Activated T-cell treated with anti-CD3 and anti-CD28 coated beads, Interleukin-2, amount 50 U/mL, for 24 hours (primary cell): ENCODE measurements around the gene OSCAR.

Experiments used
- DNase-seq: peaks from one replicate; pipeline ENCODE4 v3.0.0-alpha.2; 2020
- H3K27ac Mint-ChIP-seq: 2 replicates; pipeline ENCODE4 v1.8.0; 2020; ENCODE audit warnings: mild to moderate bottlenecking, mixed read lengths
- H3K27me3 Mint-ChIP-seq: 2 replicates; pipeline ENCODE4 v1.8.0; 2020; ENCODE audit warnings: mixed read lengths
- H3K36me3 Mint-ChIP-seq: 2 replicates; pipeline ENCODE4 v1.8.0; 2020; ENCODE audit warnings: low read depth, mixed read lengths
- H3K4me1 Mint-ChIP-seq: 2 replicates; pipeline ENCODE4 v1.8.0; 2020; ENCODE audit warnings: low read depth, mixed read lengths
- H3K4me3 Mint-ChIP-seq: 2 replicates; pipeline ENCODE4 v1.8.0; 2020; ENCODE audit warnings: mild to moderate bottlenecking, moderate library complexity, mixed read lengths
- H3K9me3 Mint-ChIP-seq: 2 replicates; pipeline ENCODE4 v1.8.0; 2020; ENCODE audit warnings: mixed read lengths

The OSCAR gene, protein sequence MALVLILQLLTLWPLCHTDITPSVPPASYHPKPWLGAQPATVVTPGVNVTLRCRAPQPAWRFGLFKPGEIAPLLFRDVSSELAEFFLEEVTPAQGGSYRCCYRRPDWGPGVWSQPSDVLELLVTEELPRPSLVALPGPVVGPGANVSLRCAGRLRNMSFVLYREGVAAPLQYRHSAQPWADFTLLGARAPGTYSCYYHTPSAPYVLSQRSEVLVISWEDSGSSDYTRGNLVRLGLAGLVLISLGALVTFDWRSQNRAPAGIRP

DNA sequence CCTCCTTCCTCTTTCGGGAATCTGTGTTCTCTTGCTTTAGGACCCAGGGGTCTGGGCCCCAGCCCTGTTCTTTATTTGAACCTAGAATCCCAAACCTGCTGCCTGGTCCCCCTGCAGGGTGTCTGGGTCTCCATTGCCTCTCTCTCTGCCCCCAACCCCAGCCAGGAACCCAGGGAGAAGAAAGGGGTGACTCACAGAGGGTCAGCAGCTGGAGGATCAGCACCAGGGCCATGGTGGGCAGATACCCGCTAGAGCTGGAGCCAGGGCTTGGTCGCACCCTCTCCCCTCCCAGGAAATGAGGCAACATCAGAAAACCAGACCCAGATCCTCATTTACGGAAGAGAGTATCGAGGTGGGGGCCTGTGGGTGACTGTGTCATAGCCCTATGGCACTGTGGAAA lies at the start of gene OSCAR:
Gene OSCAR (minus strand): TSS at position 243 of the 400 bp plus-strand sequence. CDS start 11 bp downstream, at position 232.
- peak within 1 kb of the TSS; percentile 42 for H3K27ac Mint-ChIP-seq
- H3K4me3 Mint-ChIP-seq = peak within 1 kb of the TSS; percentile 99
- peaks cover 33% of the 10 kb centered on the region for H3K4me1 Mint-ChIP-seq
- H3K9me3 Mint-ChIP-seq = no peaks in the 10 kb centered on the region
- peaks cover 23% of the 10 kb centered on the region for H3K36me3 Mint-ChIP-seq
- DNase-seq = no peak
- H3K27me3 Mint-ChIP-seq = no peaks in the 10 kb centered on the region

DNA sequence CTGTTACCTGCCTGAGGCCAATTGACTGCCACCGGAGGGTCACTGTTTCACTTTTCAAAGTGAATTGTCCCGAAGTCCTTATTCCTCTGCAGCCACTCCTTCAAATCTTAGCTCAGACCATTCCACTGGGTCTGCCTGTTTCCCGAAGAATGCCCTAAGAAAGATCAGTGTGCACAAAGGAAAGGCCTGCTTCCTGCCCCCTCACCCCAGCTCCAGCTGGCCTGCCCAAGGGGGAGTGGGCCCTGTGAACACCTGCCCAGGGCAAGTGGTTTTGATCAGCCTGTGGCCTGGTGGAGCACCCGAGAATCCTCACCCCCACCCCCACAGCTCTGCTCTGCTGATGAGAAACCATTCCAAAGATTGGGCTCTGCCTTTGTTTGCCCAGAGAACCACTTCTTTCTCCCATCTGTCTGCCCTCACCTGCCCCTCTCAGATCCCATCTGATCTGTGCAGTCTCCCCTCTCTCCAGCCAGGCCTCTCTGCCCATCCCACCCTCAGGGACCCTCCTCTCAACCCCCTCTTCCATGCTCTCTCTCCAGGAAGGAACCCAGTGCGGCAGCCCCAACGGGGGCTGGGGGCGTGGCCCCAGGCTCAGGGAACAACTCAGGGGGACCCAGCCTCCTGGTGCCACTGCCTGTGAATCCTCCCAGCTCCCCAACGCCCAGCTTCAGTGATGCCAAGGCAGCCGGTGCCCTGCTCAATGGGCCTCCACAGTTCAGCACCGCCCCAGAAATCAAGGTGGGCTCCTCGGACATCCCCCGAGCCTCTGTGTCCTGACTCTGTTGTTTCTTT lies 48.6 kb upstream of the OSCAR start:
- Mint-ChIP-seq H3K27me3 (no peaks in the 10 kb centered on the region), H3K27ac (peak overlapping the region; percentile 68), H3K9me3 (no peaks in the 10 kb centered on the region), H3K4me3 (no peak overlapping the region), H3K4me1 (peaks cover 13% of the 10 kb centered on the region), H3K36me3 (peaks cover 93% of the 10 kb centered on the region)
- no peak for DNase-seq

DNA sequence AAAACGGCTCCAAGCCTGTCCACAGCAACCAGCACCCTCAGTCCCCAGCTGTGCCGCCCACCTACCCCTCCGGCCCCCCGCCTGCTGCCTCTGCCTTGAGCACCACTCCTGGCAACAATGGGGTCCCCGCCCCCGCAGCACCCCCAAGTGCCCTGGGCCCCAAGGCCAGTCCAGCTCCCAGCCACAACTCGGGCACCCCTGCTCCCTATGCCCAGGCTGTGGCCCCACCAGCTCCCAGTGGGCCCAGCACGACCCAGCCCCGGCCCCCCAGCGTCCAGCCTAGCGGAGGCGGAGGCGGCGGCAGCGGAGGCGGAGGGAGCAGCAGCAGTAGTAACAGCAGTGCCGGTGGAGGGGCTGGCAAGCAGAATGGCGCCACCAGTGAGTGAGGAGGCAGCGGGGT lies 47.6 kb upstream of the OSCAR start:
- Mint-ChIP-seq H3K27me3 (no peaks in the 10 kb centered on the region), H3K4me3 (no peak overlapping the region), H3K9me3 (no peaks in the 10 kb centered on the region), H3K4me1 (peaks cover 2% of the 10 kb centered on the region), H3K27ac (no peak overlapping the region), H3K36me3 (peaks cover 93% of the 10 kb centered on the region)
- DNase-seq = no peak

DNA sequence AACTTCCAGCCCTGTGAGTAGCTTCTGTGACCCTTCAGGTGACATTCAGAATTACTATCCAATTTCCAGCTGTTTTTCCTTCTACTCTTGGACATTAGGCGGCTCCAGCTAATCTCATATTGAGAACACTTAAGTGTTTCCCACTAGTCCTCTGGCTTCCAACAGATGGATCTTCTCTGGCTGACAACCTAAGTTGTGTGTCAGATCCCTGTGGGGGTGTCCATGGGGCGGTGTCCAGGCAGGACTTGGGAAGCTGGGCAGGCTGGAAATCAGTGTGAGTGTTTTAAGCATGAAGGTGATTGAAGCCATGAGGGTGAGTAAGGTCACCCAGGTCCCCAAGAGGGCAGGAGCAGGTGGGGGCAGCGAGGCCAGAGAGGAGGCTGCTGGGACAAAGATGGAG lies 47.1 kb upstream of the OSCAR start:
- Mint-ChIP-seq H3K4me1 (peaks cover 2% of the 10 kb centered on the region), H3K27ac (no peak overlapping the region), H3K9me3 (no peaks in the 10 kb centered on the region), H3K36me3 (peaks cover 95% of the 10 kb centered on the region), H3K27me3 (no peaks in the 10 kb centered on the region), H3K4me3 (no peak overlapping the region)
- no peak for DNase-seq

DNA sequence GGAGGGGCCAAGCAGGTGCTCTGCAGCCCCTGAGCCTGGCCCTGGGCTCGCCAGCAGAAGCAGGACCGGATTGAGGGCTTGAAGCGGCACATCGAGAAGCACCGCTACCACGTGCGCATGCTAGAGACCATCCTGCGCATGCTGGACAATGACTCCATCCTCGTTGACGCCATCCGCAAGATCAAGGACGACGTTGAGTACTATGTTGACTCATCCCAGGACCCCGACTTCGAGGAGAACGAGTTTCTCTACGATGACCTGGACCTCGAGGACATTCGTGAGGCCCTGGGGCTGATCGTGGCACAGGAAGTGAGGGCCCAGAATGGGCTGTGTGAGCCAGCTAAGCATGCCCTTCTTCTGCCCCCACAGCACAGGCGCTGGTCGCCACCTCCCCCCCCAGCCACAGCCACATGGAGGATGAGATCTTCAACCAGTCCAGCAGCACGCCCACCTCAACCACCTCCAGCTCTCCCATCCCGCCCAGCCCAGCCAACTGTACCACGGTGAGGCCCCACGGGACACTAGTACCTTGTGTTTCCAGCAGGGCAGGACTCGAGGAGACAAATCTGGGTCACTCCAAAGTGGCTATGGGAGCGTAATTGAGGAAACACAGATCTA lies 45.0 kb upstream of the OSCAR start:
- Mint-ChIP-seq H3K9me3 (no peaks in the 10 kb centered on the region), H3K36me3 (peaks cover 94% of the 10 kb centered on the region), H3K27ac (no peak overlapping the region), H3K27me3 (no peaks in the 10 kb centered on the region), H3K4me1 (peaks cover 10% of the 10 kb centered on the region), H3K4me3 (no peak overlapping the region)
- no peak for DNase-seq

DNA sequence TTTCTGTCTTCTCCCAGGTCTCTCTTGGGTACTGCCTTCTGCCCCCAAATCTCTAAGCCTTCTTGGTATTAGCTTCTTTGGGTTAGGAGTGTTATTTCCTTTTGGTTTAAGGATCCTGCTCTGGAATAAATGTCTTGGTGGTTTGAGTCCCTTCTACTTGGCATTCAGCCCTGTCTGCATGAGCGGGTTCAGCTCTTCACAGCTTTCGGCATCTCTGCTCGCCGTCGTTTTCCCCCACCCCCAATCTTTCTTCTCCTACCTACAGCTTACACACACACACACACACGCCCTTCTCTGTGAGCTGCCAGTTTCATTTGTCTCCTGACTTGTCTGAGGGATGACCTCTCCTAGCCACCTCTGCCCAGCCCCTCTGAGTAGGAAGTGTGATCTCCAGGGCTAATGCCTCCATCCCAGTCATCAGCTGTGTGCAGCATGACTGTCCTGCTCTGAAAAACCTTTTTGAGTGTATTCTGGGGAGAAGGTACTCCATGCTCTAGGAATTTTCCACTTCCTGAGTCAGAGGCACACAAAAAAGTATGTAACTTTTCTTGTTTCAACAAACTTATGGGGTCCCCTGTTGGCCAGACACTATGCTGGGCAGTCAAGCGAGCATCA lies 41.7 kb upstream of the OSCAR start:
- no peaks in the 10 kb centered on the region for H3K9me3 Mint-ChIP-seq
- no peak overlapping the region for H3K4me3 Mint-ChIP-seq
- H3K36me3 Mint-ChIP-seq = peaks cover 89% of the 10 kb centered on the region
- no peak for DNase-seq
- H3K27ac Mint-ChIP-seq = peak overlapping the region; percentile 64
- H3K27me3 Mint-ChIP-seq = no peaks in the 10 kb centered on the region
- peaks cover 31% of the 10 kb centered on the region for H3K4me1 Mint-ChIP-seq

DNA sequence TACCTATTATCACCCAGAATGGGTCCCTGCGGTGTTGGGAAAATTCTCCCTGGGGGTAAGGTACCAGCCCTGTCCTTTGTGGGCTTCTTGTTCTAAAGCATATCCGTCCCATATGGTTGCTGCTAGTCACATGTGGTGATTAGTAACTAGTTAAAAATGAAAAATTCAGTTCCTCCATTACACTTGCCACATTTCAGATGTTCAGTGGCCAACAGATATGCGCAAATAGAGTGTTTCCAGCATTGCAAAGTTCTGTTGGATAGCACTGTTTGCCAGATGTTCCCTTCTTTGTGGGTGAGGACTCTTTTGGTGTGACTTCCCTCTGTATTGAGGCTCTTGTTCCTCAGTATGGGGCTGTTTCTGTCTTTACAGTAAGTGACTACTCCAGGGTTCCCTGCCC lies 40.8 kb upstream of the OSCAR start:
- H3K27me3 Mint-ChIP-seq = no peaks in the 10 kb centered on the region
- no peak for DNase-seq
- peaks cover 37% of the 10 kb centered on the region for H3K4me1 Mint-ChIP-seq
- no peaks in the 10 kb centered on the region for H3K9me3 Mint-ChIP-seq
- peaks cover 80% of the 10 kb centered on the region for H3K36me3 Mint-ChIP-seq
- no peak overlapping the region for H3K4me3 Mint-ChIP-seq
- peak overlapping the region; percentile 56 for H3K27ac Mint-ChIP-seq

DNA sequence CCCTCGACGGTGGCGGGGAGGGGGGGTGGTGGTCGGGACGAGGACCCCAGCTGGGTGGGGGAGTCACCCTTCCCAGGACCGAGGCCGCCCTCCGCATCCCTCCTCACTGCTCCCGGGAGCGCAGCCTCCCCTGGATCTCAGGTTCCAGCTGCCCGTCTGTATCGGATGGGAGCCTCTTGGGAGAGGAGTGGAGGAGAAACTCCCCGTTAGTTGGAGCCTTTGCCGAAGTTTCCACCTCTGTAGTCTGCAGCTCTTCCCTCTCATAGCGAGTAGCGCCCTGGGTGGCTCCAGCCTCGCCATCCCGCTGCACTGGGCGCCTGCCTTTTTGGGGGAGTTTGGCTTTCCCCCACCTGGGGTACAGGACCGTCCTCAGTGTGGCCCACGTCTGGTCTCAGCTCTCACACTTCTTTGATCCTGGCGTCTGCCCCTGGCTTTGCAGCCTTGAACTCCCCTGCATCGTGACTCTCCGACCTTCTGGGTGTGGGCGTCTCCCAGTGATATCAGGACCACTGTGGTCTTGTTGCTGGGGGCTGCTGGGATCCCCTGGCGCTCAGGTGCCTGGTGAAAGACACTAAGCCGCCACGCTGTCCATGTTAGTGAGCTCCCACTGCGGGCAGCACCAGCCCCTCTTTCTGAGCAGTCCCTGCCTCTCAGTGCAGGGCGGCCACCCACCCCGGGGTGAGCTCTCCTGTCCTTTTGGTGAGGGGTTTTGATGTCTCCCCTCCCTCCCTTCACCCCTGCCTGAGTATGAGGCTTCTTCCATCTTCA lies 38.1 kb upstream of the OSCAR start:
- Mint-ChIP-seq H3K9me3 (no peaks in the 10 kb centered on the region), H3K27me3 (no peaks in the 10 kb centered on the region), H3K27ac (peak overlapping the region; percentile 98), H3K4me3 (peak overlapping the region; percentile 92), H3K4me1 (peaks cover 43% of the 10 kb centered on the region), H3K36me3 (peaks cover 53% of the 10 kb centered on the region)
- DNase-seq = peak; percentile 63

DNA sequence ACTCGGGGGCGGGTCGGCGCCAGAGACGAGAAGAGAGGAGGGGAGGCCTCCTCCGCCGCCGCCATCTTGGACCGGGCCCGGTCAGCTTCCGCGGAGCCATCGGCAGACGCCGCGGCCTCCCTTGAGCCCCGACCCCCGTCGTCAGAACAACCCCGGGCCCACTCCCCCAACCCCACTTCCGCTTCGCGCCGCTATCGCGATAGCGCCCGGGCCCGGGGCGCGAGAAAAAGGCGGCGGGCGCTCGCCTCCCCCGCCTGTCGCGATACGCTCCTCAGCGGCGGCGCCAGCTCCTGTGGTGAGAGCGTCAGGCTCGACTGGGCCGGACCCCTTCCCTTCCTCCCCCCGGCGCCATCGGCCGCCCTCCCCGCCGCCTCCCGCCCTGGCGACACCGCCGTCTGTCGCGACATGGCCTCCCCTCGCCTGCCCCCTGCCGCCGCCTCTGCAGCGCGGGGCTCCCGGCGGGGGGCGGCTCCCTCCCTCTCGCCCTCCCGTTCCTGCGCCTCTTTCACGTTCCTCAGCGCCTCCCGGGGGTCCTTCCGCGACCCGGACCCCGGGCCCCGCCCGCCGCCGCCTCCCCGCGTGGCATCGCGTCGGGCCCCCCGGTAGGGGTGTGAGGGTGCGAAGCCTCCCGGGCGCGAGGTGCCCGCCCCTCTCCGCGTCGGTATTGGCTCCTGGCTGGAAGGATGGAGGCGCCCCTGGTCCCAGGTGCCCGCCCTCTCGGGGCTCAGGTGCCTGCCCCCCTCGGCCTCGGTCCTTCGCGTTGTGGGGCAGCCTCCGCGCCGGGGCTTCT lies 37.3 kb upstream of the OSCAR start, which contains the start of gene CNOT3:
Gene CNOT3 (plus strand): TSS at position 64 of the 790 bp plus-strand sequence. CDS start 5,217 bp downstream, outside the sequence.
- Mint-ChIP-seq H3K9me3 (no peaks in the 10 kb centered on the region), H3K27me3 (no peaks in the 10 kb centered on the region), H3K4me1 (peaks cover 43% of the 10 kb centered on the region), H3K36me3 (peaks cover 45% of the 10 kb centered on the region), H3K4me3 (peak within 1 kb of the TSS; percentile 92), H3K27ac (peak within 1 kb of the TSS; percentile 98)
- peak; percentile 55 for DNase-seq

DNA sequence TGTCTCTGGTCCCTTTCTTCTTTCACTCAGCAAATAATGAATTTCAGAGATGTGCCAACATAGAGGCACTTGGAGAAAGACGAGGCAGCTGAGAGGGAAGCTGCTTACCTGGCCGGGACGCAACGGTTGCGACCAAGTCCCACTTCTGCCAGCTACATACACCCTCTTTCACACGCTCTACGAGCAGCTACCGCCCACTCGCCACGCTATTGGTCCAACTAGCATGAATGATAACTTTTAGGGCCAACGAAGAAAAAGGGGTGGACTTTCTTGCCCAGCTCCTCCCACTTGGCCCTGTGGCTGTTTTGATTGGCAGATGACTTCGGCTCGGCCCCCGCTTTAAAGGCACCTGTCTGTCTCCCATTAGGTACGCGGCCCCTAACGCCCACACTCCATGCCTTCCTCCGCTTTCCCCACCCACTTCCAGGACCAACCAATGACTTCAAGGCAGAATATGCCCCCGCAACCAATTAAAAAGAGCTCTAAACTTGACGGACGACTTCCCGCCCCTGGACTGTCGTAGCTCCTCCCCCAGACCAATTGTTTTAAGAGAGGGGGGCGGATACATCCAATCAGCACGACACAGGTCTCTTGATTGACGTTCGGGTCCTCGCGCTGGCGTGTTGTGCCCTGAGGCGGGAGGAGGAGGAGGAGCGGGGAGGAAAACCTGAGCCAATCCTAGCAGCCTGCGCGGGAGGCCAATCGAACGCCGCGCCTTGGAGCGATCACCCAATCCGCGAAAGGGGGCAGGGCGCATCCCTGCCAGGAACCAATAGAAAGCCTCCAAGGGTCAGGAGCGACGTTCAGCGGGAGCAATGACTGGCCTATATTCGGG lies 36.5 kb upstream of the OSCAR start:
- H3K36me3 Mint-ChIP-seq = peaks cover 39% of the 10 kb centered on the region
- H3K4me3 Mint-ChIP-seq = peak overlapping the region; percentile 92
- H3K27ac Mint-ChIP-seq = peak overlapping the region; percentile 95
- peak; percentile 98 for DNase-seq
- H3K4me1 Mint-ChIP-seq = peaks cover 43% of the 10 kb centered on the region
- no peaks in the 10 kb centered on the region for H3K27me3 Mint-ChIP-seq
- no peaks in the 10 kb centered on the region for H3K9me3 Mint-ChIP-seq

DNA sequence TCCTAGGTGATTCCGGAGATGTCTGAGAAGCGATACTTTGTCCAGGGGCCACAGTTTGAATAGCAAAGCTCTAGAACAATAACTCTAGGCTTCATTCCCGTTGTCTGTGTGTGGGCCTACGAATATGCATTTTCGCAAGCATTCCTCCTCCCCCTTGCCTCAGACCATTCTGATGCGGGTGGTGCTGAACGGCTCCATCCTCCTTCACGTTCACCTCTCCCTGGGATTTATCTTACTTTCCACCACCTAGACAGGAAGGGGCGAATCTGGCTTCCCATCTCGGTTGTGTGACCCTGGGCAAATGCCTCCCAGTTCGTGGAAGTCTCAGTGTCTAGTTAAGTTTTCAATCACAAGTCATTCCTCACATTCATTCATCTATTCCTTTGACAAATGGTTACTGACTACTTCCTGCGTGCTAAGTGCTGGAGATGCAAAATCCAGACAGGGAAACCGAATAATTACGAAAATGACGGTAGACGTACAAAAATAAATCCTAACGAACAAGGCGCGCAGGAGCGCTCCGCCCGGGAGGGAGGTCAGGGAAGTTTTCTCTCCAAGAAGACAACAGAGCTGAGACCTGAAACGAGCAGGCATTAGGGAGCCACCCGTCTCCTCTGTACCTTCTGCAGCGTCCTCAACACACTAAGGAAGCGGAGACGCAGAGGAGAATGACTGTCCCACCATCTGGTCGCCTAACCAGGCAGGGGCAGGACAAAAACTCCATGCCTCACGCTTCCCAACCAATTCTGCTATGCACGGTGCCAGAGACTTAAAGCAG lies 35.7 kb upstream of the OSCAR start:
- H3K4me1 Mint-ChIP-seq = peaks cover 37% of the 10 kb centered on the region
- H3K27ac Mint-ChIP-seq = peak overlapping the region; percentile 95
- no peaks in the 10 kb centered on the region for H3K27me3 Mint-ChIP-seq
- peak overlapping the region; percentile 92 for H3K4me3 Mint-ChIP-seq
- DNase-seq = no peak
- no peaks in the 10 kb centered on the region for H3K9me3 Mint-ChIP-seq
- peaks cover 38% of the 10 kb centered on the region for H3K36me3 Mint-ChIP-seq

DNA sequence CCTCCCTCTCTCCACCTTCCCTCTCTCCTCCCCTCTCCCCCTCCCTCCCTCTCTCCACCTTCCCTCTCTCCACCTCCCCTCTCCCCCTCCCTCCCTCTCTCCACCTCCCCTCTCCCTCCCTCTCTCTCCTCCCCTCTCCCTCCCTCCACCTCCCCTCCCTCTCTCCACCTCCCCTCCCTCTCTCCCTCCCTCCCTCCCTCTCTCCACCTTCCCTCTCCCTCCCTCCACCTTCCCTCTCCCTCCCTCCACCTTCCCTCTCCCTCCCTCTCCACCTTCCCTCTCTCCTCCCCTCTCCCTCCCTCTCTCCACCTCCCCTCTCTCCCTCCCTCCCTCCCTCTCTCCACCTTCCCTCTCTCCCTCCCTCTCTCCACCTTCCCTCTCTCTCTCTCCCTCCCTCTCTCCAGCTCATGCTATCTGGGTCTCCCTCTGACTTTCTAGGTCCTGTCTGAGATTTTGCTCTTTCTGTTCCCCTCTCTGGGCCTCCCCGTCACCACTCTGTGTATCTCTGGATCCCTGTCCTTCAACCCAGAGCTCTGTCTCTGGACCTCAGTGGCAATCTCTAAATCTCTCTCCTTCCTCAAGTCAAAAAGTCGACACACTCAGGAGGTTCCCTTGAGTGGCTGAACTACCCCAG lies 33.5 kb upstream of the OSCAR start:
- DNase-seq = no peak
- Mint-ChIP-seq H3K36me3 (peaks cover 31% of the 10 kb centered on the region), H3K4me1 (peaks cover 18% of the 10 kb centered on the region), H3K27ac (peak overlapping the region; percentile 15), H3K4me3 (no peak overlapping the region), H3K9me3 (no peaks in the 10 kb centered on the region), H3K27me3 (no peaks in the 10 kb centered on the region)
